HG03039 (cell line): ENCODE measurements around the gene RIOK3.
"Not testable (repeated sequence)": the region's sequence is repeated elsewhere in the genome, so short reads cannot be mapped to it uniquely, and the experiment has no call there.

ENCODE experiments used
- ATAC-seq: cut with Tn5 transposase; IDR thresholded peaks from one replicate; pipeline ENCODE4 v1.9.1; 2021; ENCODE audit warnings: mild to moderate bottlenecking, moderate library complexity; ENCODE audit not compliant: unreplicated experiment

RIOK3 gene

GRCh38 chr18:23495723-23496440, 42.8 kb downstream of the RIOK3 start:
- no peak for ATAC-seq

- no peak for ATAC-seq
Measured at GRCh38 chr18:23498117-23498516, 45.0 kb downstream of the RIOK3 start.

DNA sequence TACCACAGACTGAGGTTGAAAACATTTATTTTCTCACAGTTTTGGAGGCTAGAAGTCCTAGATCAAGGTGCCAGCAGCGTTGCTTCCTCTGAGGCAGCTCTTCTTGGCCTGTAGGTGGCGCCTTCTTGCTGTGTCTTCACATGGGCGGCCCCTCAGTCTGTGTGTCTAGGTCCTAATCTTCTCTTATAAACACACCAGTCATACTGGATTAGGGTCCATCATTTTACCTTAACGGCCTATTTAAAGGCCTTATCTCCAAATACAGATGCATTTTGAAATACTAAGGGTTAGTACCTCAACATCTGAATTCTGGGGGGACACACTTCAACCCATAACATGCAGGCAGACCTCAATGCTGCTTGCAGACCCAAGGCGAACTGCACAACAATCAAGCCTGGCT, 45.8 kb downstream of the RIOK3 start:
- ATAC-seq, result no peak

DNA sequence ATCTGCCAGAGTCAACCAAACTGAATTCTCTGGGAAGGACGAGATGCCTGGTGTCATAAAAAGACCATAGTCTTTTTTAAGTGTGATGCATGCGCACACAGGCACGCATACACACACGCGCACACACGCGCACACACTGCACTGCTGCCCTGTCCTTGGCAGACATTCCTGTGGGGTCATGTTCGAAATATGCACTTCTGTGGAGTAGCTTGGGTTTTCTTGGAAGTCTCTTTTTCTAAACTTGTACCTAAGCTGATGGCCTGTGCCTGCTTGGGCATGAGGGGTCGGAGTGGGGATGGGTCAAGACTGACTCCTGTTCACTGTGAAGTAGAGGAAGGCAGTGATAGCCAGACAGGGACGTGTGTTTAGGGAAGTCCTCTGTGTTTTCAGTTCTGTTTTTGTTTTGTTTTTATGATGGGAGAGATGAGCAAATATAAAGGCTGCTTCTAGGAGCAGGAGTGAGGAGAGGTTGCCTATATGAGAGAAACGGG, 46.2 kb downstream of the RIOK3 start:
- ATAC-seq, result no peak

DNA sequence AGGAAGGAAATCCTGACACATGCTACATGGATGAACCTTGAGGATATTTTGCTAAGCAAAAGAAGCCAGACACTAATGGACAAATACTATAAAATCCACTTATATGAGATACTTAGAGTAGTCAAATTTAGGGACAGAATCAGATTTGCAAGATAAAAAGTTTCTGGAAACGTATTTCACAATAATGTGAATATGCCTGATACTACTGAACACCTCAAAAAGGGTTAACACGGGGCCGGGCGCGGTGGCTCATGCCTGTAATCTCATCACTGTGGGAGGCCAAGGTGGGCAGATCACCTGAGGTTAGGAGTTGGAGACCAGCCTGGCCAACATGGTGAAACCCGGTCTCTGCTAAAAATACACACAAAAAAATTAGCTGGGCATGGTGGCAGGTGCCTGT, 48.5 kb downstream of the RIOK3 start:
- no peak for ATAC-seq

GRCh38 chr18:23502516-23503037, 49.5 kb downstream of the RIOK3 start:
- ATAC-seq, result no peak

DNA sequence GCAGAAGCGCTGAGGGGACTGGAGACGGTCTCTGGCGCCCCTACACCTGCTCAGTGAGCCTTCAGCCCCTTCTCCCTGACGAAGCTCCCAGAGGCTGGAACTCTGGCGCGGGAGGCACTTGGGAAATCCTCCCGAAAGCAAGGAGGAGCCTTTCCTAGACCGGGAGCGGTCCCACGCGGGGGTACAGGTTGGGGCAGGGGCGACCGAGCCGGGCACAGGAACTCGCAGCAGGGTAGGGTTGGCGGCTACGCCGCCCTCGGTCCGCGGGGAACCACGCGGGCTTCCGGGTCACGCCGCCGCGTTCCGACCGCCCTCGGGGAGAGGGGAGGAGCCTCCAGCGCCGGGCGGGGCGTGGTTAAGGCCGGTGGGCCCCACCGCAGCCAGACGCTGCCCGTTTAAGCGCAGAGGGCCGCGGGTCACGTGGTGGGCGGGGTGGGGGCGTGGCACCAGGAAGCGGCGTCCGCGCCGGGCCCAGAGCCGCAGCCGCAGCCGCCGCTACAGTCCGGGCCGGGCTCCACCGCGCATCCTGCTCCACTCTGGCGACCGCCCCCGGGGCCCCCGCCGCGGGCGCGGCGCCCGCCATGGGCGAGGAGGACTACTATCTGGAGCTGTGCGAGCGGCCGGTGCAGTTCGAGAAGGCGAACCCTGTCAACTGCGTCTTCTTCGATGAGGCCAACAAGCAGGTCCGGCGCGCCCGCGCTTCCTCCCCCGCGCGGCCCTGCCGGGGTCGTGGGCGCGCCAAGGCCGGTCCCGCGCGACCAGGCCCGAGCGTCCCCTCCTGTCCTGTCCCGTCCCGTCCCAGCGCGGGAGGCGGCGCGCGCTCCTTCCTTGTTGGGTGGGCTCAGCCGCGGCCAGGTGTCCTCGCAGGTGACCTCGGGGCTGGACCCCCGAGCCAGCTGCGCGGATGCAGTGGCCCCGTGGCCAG, 50.2 kb downstream of the RIOK3 start, which contains the start of gene RMC1:
Gene RMC1, plus strand, starts transcription at position 474 of the 925 bp plus-strand sequence. Its CDS starts 108 bp downstream, at position 582.
- peak; percentile 77 for ATAC-seq

GRCh38 chr18:23503963-23504344, 50.9 kb downstream of the RIOK3 start:
- no peak for ATAC-seq

- ATAC-seq, result no peak
Measured at GRCh38 chr18:23504720-23505119, 51.6 kb downstream of the RIOK3 start.

DNA sequence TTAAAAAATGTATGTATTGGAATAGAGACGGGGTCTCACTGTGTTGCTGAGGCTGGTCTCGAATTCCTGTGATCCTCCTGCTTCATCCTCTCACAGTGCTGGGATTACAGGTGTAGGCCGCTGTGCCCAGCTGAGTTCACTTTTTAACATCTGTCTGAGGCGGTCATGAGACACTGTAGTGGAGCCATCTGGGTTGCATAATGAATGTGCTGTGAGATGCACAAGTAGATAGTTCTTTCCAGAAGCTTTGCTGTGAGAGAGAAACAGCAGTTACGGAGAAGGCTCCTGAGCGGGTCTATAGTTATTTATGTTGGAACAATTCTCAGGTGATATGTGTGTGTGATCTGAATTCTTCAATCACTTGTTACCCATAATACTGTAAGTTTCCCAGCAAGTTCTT, 53.3 kb downstream of the RIOK3 start:
- no peak for ATAC-seq

GRCh38 chr18:23510923-23511322, 57.8 kb downstream of the RIOK3 start:
- not testable (repeated sequence) for ATAC-seq

GRCh38 chr18:23512216-23512615, 59.1 kb downstream of the RIOK3 start:
- ATAC-seq, result not testable (repeated sequence)

DNA sequence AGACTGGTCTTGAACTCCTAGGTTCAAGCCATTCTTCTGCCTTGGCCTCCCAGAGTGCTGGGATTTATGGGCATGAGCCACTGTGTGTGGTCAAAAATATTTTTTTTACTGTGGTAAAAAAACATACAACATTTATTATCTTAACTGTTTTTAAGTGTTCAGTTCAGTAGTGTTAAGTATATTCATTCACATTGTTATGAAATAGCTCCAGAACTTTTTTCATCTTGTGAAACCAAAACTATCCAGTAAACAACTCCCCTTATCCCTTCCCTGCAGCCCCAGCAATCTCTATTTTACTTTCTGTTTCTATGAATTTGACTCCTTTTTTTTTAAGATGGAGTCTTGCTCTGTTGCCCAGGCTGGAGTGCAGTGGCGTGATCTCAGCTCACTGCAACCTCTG, 59.6 kb downstream of the RIOK3 start:
- ATAC-seq, result no peak

GRCh38 chr18:23515911-23516546, 62.9 kb downstream of the RIOK3 start:
- ATAC-seq, result peak; percentile 82

DNA sequence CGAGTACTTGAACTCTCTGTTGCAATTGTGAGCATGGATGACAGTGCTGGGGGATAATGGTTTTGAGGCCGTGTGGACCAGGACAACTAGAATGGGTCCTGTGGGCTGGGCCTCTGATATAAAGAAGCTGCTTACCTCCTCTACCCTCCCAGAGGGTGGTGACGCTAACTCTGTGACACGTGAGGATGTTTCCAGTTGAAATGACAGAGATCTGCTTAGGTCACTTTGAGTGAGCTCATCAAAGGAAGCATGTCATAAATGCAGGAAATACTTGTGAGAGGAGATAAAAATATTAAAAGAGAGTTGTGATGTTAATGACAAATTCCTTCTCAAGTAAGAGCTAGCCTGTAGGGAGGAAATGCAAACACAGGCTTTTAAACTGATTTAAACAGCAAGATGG, 66.6 kb downstream of the RIOK3 start:
- no peak for ATAC-seq

DNA sequence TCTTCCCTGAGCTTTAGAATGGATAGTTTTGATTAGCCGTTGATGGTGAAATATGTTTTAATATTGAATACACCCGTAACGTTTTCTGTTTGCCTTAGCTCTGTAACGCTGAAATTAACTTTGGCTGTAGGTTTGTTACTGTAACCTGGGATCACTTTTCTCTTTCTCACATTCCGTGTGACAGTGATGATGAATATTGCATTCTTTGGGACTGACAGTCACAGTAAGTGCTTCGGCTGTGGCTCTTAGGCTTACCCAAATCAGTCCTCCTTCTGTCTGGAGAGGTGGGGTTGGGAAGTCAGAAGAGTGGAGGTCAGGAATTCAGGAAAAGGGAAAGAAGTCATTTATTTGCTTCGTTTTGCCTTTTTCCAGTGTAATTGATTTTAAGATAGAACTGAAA, 68.2 kb downstream of the RIOK3 start:
- ATAC-seq, result no peak

DNA sequence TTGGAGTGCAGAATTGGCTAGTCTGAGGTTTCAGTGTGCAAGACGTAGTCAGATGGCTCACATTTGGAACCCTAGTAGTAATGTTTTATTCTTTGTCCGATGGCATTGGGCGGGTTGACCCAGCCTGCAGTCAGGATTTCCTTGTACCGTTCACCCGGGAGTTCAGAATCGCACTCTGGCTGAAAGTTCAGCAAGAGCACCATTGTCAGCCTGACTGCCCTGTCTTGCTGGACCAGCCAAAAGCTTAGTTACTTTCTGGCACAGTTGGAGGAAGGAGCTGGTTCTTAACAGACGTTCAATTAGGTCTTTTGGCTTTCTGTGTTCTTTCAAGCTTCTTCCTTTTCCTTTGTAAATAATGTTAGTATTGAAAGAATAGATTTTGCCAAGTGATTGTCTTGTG, 68.8 kb downstream of the RIOK3 start:
- ATAC-seq, result no peak

DNA sequence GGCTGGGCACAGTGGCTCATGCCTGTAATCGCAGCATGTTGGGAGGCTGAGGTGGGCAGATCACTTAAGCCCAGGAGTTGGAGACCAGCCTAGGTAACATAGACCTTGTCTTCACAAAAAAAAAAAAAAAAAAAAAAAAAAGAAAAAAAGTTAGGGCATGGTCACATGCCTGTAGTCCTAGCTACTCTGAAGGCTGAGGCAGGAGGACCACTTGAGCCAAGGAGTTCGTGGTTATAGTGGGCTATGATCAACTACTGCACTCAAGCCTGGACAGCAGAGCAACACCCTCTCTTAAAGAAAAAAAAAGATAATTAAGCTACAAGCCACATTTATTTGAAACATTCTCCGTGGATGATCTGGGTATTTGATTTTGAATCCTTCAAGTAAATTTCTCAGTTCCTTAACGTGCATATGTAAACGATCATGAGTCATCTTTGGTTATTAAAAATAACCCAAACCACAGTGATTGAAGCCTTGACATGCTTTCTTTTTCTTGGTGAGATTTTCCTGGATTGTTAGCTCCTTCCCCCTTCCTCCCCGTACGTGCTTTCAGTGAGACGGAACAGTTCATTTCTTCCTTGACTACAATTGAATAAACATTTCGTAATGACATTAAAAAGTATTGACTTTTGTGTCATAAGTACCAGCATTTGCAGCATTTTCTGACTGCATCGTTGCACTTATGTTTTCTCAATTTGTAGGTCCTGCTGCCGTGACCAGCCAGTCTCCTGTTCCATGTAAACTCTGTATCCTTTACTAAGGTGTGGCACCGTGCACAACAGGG, 70.5 kb downstream of the RIOK3 start:
- ATAC-seq, result no peak

GRCh38 chr18:23524213-23524707, 71.2 kb downstream of the RIOK3 start:
- ATAC-seq, result no peak

DNA sequence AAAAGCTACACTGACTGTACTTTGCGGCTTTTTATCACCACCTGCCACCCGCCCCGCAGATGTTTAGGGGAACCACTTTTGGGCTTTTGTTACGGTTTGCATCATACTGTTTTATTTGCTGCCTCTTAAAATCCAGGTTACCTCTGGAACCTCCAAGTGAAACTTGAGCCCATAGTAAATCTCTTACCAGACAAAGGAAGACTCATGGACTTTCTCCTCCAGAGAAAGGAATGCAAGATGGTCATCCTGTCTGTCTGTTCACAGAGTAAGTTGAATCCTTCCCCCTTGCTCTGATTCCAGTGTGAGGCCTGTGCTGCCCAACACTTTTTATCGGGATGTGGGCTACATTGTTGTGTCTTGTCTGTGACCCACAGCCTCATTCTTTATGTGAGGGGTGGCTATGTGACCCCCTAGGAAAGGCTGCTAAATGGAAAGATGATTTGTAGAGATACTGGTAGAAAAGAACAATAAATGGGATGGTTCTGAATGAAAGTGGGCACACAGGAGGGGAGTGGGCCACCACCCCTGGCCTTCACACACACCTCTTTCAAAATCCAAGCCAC, 73.5 kb downstream of the RIOK3 start:
- ATAC-seq, result no peak
